ENCODE results near the gene RCE1.

Gene RCE1

DNA sequence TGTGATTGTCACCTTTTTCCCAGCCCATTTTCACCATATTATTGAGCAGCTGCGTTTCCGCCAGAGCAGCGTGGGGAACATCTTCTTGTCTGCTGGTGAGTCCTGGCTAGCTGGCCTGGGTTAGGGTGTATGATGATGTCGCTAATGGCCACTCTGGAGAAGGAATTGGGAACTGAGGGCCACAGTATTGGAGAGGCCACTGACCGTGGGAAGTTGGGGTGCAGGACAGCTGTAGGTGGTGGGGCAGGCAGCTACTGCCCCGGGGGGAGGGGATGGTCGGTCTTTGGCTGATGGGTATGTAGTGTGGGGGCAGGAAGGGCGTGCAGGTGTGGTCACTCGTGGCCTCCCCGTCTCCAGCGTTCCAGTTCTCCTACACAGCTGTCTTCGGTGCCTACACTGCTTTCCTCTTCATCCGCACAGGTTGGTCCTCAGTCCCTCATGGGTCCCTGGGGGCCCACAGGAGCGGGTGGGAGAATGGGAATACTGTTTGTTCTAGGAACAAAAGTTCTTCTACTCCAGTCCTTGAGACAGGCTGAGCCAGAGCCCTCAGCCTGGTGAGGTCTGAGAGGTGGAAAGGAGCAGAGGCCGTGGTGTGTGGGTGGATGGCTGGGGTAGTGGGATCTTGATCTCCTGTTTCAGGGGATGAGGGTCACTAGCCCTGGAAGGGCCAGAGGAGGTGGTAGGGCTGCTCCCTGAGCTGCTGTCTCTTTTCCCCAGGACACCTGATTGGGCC, 2.1 kb downstream of the RCE1 start:
- DNase-seq (ENCODE audit: low read depth in 2 of 2) = no peak

DNA sequence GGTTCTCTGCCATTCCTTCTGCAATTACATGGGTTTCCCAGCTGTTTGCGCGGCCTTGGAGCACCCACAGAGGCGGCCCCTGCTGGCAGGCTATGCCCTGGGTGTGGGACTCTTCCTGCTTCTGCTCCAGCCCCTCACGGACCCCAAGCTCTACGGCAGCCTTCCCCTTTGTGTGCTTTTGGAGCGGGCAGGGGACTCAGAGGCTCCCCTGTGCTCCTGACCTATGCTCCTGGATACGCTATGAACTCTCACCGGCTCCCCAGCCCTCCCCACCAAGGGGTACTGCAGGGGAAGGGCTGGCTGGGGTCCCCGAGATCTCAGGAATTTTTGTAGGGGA, 2.6 kb downstream of the RCE1 start:
- no peak for DNase-seq (ENCODE audit: low read depth in 2 of 2)

DNA sequence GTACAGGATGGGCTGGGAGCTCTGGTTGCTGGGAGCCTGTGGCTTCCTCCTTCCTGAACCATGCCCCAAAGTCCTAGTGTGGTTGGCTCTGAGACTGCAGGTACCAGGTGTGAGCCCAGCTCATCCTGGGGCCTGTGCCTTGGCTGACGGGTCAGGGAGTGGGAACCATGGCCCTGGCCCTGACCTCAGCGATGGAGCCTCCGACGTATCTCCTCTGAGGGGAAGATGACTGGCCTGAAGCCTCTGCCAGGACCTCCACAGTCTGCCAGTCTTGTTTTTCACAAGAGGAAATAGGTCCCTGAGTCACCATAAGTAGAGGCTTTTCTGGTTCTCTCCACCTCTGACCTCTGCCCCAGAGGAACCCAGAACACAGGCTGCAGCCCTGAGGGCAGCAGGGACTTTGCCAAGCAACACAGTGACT, 3.4 kb downstream of the RCE1 start:
- no peak for DNase-seq (ENCODE audit: low read depth in 2 of 2)

DNA sequence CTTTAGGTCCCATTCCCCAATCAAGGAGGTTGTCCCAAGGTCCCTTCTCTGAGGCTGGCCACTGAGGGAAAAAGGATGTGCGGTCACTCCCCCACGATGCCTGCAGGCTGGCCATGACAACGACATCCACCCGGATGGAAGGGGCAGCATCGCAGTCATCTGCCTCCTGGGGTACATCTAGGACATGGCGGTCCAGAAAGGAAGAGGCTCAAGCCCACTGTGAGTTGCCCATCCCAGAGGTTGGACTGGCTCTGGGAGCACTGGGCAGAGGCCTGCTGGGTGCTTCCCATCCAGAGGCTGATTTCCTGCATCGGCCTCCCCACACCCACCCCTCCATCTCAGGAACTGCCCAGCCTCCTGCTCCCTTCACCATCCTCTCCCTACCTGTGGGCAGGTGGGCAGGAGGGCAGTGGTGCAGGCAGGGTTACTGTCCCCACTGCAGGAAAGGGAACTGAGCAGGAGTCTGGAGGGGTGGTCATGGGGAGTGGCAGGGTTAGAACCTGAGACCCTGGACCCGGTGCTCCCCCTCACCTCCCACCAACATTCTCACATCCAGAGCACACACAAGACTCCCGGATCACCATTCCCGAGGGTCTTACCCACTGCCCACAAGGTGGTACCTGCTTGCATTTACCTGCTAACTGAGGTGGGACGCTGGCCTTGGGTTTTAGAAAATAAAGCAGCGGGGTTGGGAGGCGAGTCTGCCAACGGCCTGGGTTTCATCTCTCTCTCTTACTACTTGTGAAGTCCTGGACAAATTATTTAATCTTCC, 4.4 kb downstream of the RCE1 start:
- no peak for DNase-seq (ENCODE audit: low read depth in 2 of 2)

DNA sequence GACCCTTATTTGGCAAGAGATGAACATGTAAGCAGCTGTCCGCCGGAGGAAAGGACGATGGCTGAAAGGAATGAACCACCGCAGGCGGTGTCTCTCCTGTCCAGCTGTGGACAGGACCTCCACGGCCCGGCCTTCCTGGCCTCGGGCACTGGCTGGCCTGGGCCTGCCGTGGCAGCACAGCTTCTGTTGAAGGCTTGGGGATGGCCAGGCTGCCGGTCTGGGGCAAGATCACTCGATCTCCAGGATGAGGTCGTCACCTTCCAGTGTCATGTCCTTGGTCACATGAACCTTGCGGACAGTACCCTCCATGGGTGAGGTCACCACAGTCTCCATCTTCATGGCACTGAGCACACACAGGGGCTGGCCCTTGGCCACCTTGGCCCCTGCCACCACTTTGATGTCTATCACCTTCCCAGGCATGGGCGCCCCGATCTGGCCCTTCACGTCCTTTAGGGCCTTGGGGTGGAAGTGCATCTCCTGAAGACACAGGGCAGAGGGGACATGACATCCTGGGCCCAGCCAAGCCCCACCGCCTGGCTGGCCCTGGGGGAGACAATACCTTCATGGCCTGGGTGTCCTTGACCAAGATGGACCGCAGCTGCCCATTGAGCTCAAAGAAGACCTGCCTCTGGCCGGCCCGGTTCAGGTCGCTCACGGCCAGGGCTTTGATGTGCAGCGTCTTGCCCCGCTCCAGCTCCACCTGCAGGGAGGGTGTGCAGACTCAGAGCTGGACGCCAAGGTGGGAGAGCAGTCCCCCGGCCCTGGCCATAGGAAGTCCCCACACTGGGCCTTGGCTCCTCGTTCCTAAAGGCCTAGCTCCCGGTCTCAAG, 5.6 kb downstream of the RCE1 start:
- no peak for DNase-seq (ENCODE audit: low read depth in 2 of 2)

DNA sequence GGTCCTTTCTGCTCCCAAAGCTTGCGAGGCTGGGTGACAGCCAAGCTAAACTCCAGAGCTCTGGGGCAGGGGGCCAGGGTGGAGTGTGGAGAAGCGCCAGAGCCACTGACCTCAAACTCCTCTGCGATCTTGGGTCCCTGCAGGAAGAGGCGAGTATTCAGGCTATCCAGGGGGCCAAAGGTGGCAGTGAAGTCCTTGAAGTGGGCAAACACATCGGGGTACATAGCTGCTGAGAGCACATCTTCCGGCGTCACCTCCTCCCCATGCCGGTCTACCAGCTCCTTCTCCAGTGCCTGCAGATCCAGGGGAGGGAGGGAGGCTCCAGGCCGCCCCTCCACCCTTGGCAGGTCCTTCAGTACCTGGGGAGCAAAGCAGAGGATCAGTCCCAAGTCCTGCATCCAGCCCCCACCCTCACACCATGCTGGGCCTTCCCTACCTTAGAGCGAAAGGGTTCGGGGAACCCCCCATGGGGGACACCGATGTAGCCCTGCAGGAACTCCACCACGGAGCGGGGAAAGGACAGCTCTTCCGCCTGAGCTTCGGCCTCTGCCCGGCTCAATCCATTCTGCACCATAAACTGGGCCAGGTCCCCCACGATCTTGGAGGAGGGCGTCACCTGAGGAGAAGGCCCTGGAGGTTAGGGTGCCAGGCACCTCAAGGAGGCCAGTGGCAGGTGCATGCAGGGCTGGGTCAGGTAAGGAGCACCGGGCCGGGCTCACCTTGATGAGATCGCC, 6.4 kb downstream of the RCE1 start:
- DNase-seq (ENCODE audit: low read depth in 2 of 2) = no peak

DNA sequence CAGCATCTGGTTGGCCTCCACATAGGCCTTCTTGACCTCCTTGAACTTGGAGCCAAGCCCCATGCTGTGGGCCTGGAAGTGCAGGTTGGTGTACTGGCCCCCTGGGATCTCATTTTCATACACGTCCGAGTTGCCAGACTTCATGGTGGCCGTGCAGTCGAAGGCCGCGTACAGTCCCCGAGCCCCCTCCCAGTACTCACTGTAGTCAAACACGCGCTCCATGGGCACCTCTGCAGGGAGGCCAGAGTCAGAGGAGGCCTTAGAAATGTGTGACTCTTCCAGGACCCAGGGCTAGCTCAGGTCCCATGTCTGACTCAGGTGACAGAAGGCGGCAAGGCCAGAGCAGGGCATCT, 7.0 kb downstream of the RCE1 start:
- DNase-seq (ENCODE audit: low read depth in 2 of 2) = no peak

DNA sequence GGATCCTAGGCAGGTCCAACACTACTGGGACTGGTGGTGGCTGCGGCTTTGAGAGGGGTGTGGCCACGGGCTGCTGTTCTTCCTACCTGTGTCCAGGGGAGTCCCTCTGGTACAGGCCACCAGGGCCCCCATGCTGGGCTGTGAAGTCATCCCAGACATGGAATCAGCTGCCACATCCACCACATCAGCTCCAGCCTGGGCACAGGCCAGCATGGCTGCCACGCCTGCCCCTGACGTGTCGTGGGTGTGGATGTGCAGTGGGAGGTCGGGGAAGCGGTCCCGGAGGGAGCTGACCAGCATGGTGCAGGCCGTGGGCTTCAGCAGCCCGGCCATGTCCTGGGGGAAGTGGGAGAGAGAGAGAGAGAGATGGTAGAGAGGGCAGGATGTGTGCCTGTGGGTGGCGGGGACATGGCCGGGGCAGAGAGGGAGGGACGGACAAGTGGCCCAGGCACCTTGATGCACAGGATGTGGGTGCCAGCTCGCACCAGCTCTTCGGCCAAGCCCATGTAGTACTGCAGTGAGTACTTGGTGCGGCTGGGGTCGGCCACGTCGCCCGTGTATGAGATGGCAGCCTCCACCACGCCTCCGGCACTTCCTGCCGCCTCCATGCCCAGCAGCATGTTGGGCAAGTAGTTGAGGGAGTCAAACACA, 7.5 kb downstream of the RCE1 start:
- DNase-seq (ENCODE audit: low read depth in 2 of 2) = no peak

DNA sequence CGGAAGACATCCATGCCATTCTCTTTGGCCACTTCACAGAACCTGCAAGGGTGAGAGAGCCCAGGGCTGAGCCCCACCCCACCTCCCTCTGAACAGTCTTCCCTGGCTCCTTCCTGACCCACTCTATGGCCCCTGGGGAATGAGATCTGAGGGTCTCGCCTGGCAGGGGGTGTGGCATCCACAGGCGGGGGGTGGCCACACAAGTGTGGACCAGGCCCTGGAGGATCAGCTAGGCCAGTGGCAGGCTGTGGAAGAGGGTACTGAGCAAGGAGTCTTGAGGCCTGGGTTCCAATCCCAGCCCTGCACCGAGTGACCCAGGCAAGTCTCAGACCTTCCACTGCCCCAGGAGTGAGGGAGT, 8.0 kb downstream of the RCE1 start:
- no peak for DNase-seq (ENCODE audit: low read depth in 2 of 2)

DNA sequence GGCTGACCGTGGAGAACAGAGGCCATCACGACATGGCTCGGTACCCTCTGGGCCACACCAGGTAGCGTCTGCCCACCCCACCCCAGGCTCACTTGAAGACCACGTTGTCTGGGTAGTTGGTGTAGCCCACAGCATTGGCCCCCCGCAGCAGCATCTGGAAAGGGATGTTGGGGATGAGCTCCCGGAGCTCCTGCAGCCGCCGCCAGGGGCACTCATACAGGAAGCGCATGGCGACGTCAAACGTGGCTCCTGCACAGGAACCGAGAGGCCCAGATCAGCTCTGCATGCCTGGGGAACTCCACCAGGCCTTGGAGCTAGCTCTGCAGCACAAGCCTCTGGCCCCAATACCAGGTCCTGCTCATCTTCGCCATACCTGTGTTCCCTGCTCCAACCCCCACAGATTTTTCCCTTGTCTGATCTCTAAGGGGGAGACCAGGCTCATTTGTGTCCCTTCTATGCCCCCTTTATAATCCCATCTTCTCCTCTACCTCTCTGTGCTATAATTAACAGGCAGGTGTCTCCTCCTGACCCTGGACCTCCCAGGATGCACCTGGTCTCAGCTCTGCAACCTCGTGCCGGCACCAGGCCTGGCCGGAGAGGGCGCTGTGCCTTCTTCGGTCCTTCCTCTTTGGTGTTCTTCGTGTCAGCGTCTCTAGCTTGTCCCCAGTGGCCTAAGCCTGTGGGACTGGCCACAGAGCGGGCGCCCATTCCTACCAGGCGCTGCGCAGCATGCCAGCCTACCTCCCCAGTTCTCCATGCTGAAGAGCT, 8.6 kb downstream of the RCE1 start:
- DNase-seq (ENCODE audit: low read depth in 2 of 2) = no peak

DNA sequence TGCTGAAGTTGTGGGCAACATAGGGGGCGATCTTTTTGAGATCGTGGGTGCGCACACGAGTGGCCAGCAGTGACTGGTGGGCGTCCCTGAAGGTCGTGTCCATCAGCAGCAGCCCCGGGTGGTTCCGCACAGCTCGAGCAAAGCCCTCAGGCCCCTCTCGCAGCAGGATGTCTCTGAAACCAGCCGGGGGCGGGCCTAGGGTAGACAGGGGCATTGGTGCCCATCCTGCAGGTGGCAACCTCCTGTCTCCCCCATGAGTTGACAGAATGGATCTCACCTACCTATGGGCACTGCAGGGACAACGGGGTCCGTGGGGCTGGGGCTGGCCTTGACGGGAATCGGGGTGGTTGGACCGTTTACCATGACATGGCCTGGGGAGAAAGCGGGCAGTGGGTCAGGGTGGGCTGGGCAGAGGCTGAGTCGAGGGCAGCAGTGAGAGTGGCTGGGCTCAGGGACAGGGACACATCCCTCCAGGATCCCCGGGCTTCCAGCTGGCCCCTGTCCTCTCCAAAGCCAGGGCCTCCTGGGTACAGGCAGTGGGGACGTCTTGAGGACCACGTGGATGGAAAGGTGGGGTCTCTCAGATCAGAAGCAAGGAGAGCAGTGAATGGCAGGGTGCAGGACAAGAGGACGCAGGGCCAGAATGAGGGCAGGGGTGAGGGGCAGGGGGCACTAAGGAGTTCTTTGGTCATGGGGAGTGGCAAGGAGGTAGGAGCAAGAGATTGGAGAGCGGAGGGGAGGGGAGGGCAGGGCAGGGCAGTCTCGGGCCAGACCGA, 9.4 kb downstream of the RCE1 start:
- DNase-seq (ENCODE audit: low read depth in 2 of 2) = no peak

DNA sequence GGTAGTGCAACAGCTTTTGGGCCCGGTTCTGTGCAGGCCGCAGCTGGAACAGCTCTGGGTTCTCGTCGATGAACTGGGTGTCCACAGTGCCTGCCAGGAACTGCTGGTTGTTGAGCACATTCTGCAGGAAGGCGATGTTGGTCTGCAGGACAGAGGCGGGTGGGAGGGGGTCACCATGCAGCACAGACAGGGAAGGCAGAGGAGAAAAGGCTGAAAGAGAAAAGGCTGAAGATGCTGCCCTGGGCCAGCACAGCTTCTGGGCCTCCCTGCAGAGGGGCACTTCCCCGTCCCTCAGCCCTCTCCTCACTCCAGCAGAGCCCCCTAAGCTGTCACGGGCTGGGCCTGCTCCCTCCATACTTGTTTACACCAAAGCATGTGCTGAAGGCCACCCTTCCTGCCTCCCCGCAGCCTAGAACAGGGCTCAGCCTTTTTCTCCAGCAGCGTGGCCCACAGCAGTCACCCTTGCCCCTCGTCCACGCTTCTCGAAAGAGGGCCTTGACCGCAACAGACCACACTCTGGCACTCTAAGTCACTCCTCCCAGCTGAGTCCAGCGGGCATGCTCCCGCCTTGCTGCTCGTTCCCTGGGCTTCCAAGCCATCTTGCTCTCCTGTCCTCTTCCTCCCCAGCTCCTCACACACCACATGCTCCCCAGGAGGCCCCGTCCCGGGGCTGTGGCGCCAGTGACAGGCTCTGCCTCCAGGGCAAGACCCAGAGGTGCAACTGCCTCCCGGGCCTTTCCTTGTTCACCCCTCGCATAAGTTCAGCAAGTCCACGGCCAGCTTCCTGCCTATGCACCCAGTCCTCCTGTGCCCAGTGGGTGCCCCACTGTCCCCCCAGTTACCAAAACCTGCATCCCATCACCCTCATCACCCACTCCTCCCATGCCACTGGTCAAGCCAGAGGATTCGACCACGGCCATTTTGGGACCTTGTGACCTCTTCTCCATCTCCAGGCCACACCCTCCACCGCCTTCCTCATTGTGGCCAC, 10.3 kb downstream of the RCE1 start:
- DNase-seq (ENCODE audit: low read depth in 2 of 2) = no peak

DNA sequence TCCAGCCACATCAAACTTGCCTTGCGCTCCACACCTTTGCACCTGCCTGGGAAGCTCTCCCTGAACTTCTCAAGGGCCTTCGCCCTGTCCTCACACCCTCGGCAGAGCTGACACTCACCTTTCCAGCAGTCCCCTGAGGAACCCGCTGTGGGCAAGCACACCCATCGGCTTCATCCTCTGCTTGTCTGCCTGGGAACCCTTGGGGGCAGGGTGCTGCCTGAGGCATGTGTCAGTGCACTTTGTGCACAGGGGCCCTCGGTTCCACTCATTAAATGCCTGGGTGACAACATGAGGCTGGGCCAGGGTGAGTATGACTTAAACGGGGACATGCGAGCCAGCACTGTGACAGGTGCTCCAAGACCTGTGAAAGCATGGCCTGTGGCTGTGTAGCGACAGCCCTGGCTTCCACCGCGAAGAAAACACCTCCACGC, 11.0 kb downstream of the RCE1 start:
- no peak for DNase-seq (ENCODE audit: low read depth in 2 of 2)

DNA sequence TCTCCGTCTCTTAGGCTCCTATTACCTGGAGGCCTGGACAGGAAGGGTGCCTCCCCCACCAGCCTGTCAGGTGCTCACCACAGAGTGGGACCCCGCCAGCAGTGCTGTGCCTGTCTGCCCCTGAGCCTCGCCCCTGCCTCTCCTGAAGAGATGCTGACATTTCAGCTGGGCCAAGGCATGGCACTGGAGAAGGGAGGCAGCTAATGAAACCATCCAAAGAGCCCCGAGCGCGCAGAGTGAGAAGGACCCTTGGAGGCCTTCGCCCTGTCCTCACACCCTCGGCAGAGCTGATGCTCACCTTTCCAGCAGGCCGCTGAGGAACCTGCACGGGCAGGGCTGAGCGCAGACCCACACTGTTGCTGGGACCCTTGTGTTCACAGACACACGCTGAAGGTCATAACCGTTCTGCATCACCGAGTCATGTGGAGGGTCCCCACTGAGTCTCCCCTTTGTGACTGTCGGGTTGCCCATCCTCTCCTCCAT, 11.5 kb downstream of the RCE1 start:
- DNase-seq (ENCODE audit: low read depth in 2 of 2) = no peak

DNA sequence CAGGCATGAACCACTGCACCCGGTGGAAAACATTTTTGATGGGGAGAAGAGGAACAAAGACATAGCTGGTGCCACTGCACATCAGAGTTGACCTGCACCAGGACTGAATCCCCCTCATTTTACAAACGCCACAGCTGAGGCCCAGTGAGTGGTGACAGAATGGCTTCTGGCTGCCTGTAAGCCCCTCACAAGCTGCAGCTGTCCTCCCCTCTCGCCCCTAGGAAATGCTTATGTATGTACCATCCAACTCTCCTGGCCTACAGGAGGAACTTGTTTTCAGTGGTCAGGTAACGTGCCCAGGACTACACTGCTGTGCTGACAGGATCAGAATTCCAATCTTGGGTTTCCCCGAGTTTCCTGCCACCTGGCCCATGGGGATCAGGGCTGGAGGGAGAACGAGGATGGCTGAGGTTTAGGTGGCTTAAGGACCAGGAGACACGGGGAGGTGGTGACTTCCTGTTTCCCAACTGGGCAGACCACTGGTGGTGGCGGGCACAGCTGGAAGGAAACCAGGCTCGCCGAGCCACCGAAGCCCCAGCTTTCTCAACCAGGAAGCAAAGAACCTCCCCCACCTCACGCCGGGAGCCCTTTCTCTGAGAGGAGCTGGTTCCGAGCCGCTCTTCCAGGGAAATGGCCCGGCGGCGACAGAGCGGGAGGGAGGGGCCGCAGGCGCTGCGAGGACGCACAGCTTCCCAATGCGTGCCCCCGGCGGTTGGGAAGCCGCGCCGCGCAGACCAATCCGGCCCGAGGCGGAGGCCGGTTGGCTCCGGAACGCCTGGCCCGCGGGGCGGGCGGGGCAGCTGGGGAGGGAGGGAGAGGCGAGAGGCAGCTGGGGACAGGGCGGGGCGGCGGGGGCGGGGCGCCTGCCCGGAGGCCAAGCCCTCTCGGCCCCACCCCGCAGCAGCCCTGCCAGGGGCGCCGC, 12.6 kb downstream of the RCE1 start:
- peak; percentile 62 to 86 for DNase-seq (ENCODE audit: low read depth in 2 of 2)

DNA sequence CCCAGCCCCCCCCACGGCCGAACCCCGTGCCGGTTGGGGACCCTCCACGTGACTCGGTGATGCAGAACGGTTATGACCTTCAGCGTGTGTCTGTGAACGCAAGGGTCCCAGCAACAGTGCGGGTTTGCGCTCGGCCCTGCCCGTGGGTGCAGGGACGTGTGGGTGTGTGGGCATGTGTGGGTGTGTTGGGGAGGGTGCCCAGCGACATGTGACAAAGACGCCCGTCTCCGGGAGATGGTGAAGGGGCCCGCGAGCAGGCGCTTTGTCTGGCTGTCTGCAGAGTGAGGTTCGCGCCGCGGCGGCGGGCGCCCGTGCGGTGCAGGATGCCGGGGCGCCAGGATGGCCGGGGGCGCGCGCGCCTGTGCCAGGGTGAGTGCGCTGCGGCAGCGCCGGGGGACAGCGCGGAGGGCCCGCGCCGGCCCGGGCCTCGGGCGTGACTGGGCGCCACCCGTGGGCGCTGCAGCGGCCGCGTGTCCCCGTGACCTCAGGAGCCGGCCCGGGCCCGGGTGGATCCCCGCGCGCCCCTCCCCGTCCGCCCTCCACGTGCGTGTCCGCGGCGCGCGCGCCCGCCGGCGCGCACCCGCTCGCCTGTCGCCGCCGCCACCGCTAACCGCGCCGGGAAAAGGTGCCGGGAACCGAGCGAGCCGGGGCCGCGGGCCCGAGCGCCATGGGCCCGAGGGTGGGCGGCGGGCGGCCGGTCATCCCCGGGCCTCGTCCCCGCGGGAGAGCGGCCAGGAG, 13.4 kb downstream of the RCE1 start, which contains the start of gene LRFN4:
Gene LRFN4 (plus strand): TSS at position 569 of the 738 bp plus-strand sequence. CDS start 681 bp downstream, outside the sequence.
- peak in 1 of 2 experiments; percentile 29 for DNase-seq (ENCODE audit: low read depth in 2 of 2)

Data from stimulated activated CD4-positive, alpha-beta T cell treated with anti-CD3 and anti-CD28 coated beads, Interleukin-12 subunit alpha, Interleukin-12 subunit beta, amount 100 ng/mL, for 24 hours (primary cell).